ENCODE measurements around the gene ACAP1. TPM values are rescaled to one million over a fixed set of nuclear protein-coding genes. Genes with fewer than 3 reads are reported as not detected.

Gene ACAP1
- total RNA-seq, 1 donor from 2014 or later = 1.3 TPM

Other genes starting within 250 kb of the ACAP1 start
- gene ASGR2, start 221.7 kb upstream of the ACAP1 start, total RNA-seq = not detected in 2 replicates
- 9.6 and 11.2 TPM in 2 replicates for gene ASGR1, start 157.2 kb upstream of the ACAP1 start, total RNA-seq
- 49.4 and 51.4 TPM in 2 replicates for gene DLG4, start 116.7 kb upstream of the ACAP1 start, total RNA-seq
- gene ACADVL, start 116.6 kb upstream of the ACAP1 start, total RNA-seq = 215 and 220 TPM in 2 replicates
- gene DVL2, start 102.0 kb upstream of the ACAP1 start, total RNA-seq = 130 and 140 TPM in 2 replicates
- gene PHF23, start 97.1 kb upstream of the ACAP1 start, total RNA-seq = 72.7 and 75.2 TPM in 2 replicates
- gene GABARAP, start 94.1 kb upstream of the ACAP1 start, total RNA-seq = 470 and 479 TPM in 2 replicates
- 179 and 182 TPM in 2 replicates for gene CTDNEP1, start 84.8 kb upstream of the ACAP1 start, total RNA-seq
- 74.4 and 77.4 TPM in 2 replicates for gene ELP5, start 84.3 kb upstream of the ACAP1 start, total RNA-seq
- gene CLDN7, start 74.1 kb upstream of the ACAP1 start, total RNA-seq = not detected in 2 replicates
- gene SLC2A4, start 54.8 kb upstream of the ACAP1 start, total RNA-seq = 5.8 and 6.1 TPM in 2 replicates
- 0.54 and 0.96 TPM in 2 replicates for gene YBX2, start 41.9 kb upstream of the ACAP1 start, total RNA-seq
- 725 and 743 TPM in 2 replicates for gene EIF5A, start 28.9 kb upstream of the ACAP1 start, total RNA-seq
- 84.2 and 89.9 TPM in 2 replicates for gene GPS2, start 21.2 kb upstream of the ACAP1 start, total RNA-seq
- 65.6 and 69.5 TPM in 2 replicates for gene NEURL4, start 7.2 kb upstream of the ACAP1 start, total RNA-seq
- gene KCTD11, start 15.6 kb downstream of the ACAP1 start, total RNA-seq = 7.9 and 8.0 TPM in 2 replicates
- gene TMEM95, start 18.6 kb downstream of the ACAP1 start, total RNA-seq = not detected in 2 replicates
- gene TNK1, start 44.6 kb downstream of the ACAP1 start, total RNA-seq = 0.21 and 0.43 TPM in 2 replicates
- 21.9 and 25.7 TPM in 2 replicates for gene PLSCR3, start 58.0 kb downstream of the ACAP1 start, total RNA-seq
- 71.5 and 71.6 TPM in 2 replicates for gene TMEM256, start 67.6 kb downstream of the ACAP1 start, total RNA-seq
- 104 and 106 TPM in 2 replicates for gene NLGN2, start 71.3 kb downstream of the ACAP1 start, total RNA-seq
- 0.26 and 0.93 TPM in 2 replicates for gene SPEM1, start 83.8 kb downstream of the ACAP1 start, total RNA-seq
- not detected in 2 replicates for gene SPEM2, start 89.1 kb downstream of the ACAP1 start, total RNA-seq
- not detected in 2 replicates for gene SPEM3, start 92.3 kb downstream of the ACAP1 start, total RNA-seq
- 1.1 and 1.3 TPM in 2 replicates for gene TMEM102, start 98.9 kb downstream of the ACAP1 start, total RNA-seq
- 6.0 and 6.5 TPM in 2 replicates for gene FGF11, start 103.0 kb downstream of the ACAP1 start, total RNA-seq
- gene CHRNB1, start 108.5 kb downstream of the ACAP1 start, total RNA-seq = 9.7 and 9.9 TPM in 2 replicates
- 13.6 and 14.3 TPM in 2 replicates for gene ZBTB4, start 143.1 kb downstream of the ACAP1 start, total RNA-seq
- not detected in 2 replicates for gene SLC35G6, start 144.9 kb downstream of the ACAP1 start, total RNA-seq
- 181 and 183 TPM in 2 replicates for gene POLR2A, start 147.8 kb downstream of the ACAP1 start, total RNA-seq
- 4.1 and 5.4 TPM in 2 replicates for gene TNFSF12, start 212.5 kb downstream of the ACAP1 start, total RNA-seq
- gene TNFSF13, start 222.2 kb downstream of the ACAP1 start, total RNA-seq = 0.45 and 0.86 TPM in 2 replicates
- 83.7 and 85.7 TPM in 2 replicates for gene SENP3, start 225.4 kb downstream of the ACAP1 start, total RNA-seq
- gene CD68, start 243.1 kb downstream of the ACAP1 start, total RNA-seq = 0.49 and 1.6 TPM in 2 replicates
- gene MPDU1, start 247.3 kb downstream of the ACAP1 start, total RNA-seq = 74.4 and 83.7 TPM in 2 replicates